H1 (cell line): Measurements from ENCODE around the gene VEPH1.

ENCODE experiments used
- BRCA1 ChIP-seq: IDR thresholded peaks from 2 replicates; pipeline ENCODE4 v1.6.1; 2012; ENCODE audit warnings: low read depth, low read length, improper control_type of control experiment
- CTCF ChIP-seq, 3 experiments: IDR thresholded peaks; 1 replicate in 2 of 3; 2 replicates in 1 of 3; pipeline versions ENCODE4 v1.5.1 to v1.6.1; 2011; ENCODE audit warnings: low read length in 3 of 3, mild to moderate bottlenecking in 3 of 3, inconsistent platforms in 2 of 3, low read depth in 1 of 3, moderate library complexity in 1 of 3; ENCODE audit not compliant: insufficient read depth in 1 of 3; ENCODE audit errors: control extremely low read depth in 1 of 3
- EP300 ChIP-seq, 2 experiments: IDR thresholded peaks; 1 replicate in 1 of 2; 2 replicates in 1 of 2; pipeline ENCODE4 v1.6.1; 2011 to 2012; ENCODE audit warnings: low read depth in 2 of 2, low read length in 2 of 2, mild to moderate bottlenecking in 2 of 2, borderline replicate concordance in 1 of 2, inconsistent platforms in 1 of 2, moderate library complexity in 1 of 2
- GABPA ChIP-seq: IDR thresholded peaks from 2 replicates; pipeline ENCODE4 v1.6.1; 2011; ENCODE audit warnings: mild to moderate bottlenecking, low read length, moderate library complexity, borderline replicate concordance; ENCODE audit not compliant: insufficient read depth
- NRF1 ChIP-seq: IDR thresholded peaks from 2 replicates; pipeline ENCODE4 v1.6.1; 2011; ENCODE audit warnings: mild to moderate bottlenecking, low read depth, low read length, improper control_type of control experiment
- POLR2A ChIP-seq, 2 experiments: IDR thresholded peaks; 1 replicate in 1 of 2; 2 replicates in 1 of 2; pipeline ENCODE4 v1.6.1; 2011; ENCODE audit warnings: low read depth in 2 of 2, low read length in 2 of 2, mild to moderate bottlenecking in 2 of 2; ENCODE audit errors: control extremely low read depth in 1 of 2
- POLR2AphosphoS5 ChIP-seq: IDR thresholded peaks from 2 replicates; pipeline ENCODE4 v1.6.1; 2011; ENCODE audit warnings: low read depth, low read length
- RFX5 ChIP-seq: IDR thresholded peaks from 2 replicates; pipeline ENCODE4 v1.6.1; 2011; ENCODE audit warnings: low read depth, low read length, improper control_type of control experiment, borderline replicate concordance
- RXRA ChIP-seq: IDR thresholded peaks from 2 replicates; pipeline ENCODE4 v1.6.1; 2011; ENCODE audit warnings: low read depth, mild to moderate bottlenecking, low read length, moderate library complexity; ENCODE audit not compliant: insufficient read depth
- SP1 ChIP-seq: IDR thresholded peaks from 2 replicates; pipeline ENCODE4 v1.6.1; 2011; ENCODE audit warnings: low read depth, low read length
- TEAD4 ChIP-seq: IDR thresholded peaks from 2 replicates; pipeline ENCODE4 v1.6.1; 2012; ENCODE audit warnings: low read depth, low read length, inconsistent platforms, mixed read lengths

GRCh38 chr3:157493627-157494550 lies 9.3 kb downstream of the VEPH1 start:
- no peak for TF ChIP-seq BRCA1
- peak in 2 of 3 experiments; percentile 17 to 61; a peak in 2 of 4 replicates for TF ChIP-seq CTCF (IDR thresholded peaks at IDR 0.05; ENCODE audit: control extremely low read depth in 1 of 3, insufficient read depth in 1 of 3, low read depth in 1 of 3, low read length in 3 of 3)
- no peak for TF ChIP-seq GABPA
- no peak for TF ChIP-seq RFX5
- no peak for TF ChIP-seq RXRA
- TF ChIP-seq NRF1, result no peak
- no peak for TF ChIP-seq TEAD4
- no peak for TF ChIP-seq SP1
- TF ChIP-seq EP300 (IDR thresholded peaks at IDR 0.05; ENCODE audit: borderline replicate concordance in 1 of 2, low read depth in 2 of 2, low read length in 2 of 2), result no peak
- TF ChIP-seq POLR2A (IDR thresholded peaks at IDR 0.05; ENCODE audit: control extremely low read depth in 1 of 2, low read depth in 2 of 2, low read length in 2 of 2), result no peak
- no peak for TF ChIP-seq POLR2AphosphoS5
